GM19395 (cell line): Measurements from ENCODE around the gene CTXN2.

Experiments used
- ATAC-seq: cut with Tn5 transposase; IDR thresholded peaks from one replicate; pipeline ENCODE4 v1.9.1; 2021; ENCODE audit warnings: mild to moderate bottlenecking, moderate library complexity; ENCODE audit not compliant: unreplicated experiment

Gene CTXN2

GRCh38 chr15:48221885-48222284 is 30.4 kb downstream of the CTXN2 start:
- ATAC-seq: no peak

GRCh38 chr15:48222627-48223026 is 31.2 kb downstream of the CTXN2 start:
- no peak for ATAC-seq

- no peak for ATAC-seq
These were observed 34.3 kb downstream of the CTXN2 start for GRCh38 chr15:48225771-48226170.

GRCh38 chr15:48230498-48230897 is 39.0 kb downstream of the CTXN2 start:
- ATAC-seq: no peak

GRCh38 chr15:48233246-48233645 is 41.8 kb downstream of the CTXN2 start:
- no peak for ATAC-seq

- ATAC-seq: no peak
These were observed 47.9 kb downstream of the CTXN2 start for GRCh38 chr15:48239334-48239733.

- ATAC-seq: no peak
These were observed 50.5 kb downstream of the CTXN2 start for GRCh38 chr15:48242015-48242414.

GRCh38 chr15:48242535-48242934 is 51.1 kb downstream of the CTXN2 start:
- ATAC-seq: no peak

- no peak for ATAC-seq
These were observed 53.5 kb downstream of the CTXN2 start for GRCh38 chr15:48244921-48245320.

GRCh38 chr15:48248414-48248813 is 56.9 kb downstream of the CTXN2 start:
- ATAC-seq: no peak

- no peak for ATAC-seq
These were observed 59.2 kb downstream of the CTXN2 start for GRCh38 chr15:48250640-48251076.

GRCh38 chr15:48253172-48253571 is 61.7 kb downstream of the CTXN2 start:
- no peak for ATAC-seq
